ENCODE measurements around the gene ADGRG1.
A peak's percentile ranks its signal among the peaks of the same experiment; 100 is the strongest.

Gene ADGRG1

GRCh38 chr16:57648581-57649442 is 20.4 kb downstream of the ADGRG1 start:
- DNase-seq (ENCODE audit: low spot score): peak; percentile 86

- no peak for DNase-seq (ENCODE audit: low spot score)
Measured at GRCh38 chr16:57649443-57649751, 21.0 kb downstream of the ADGRG1 start.

GRCh38 chr16:57649846-57650245 is 21.4 kb downstream of the ADGRG1 start:
- DNase-seq (ENCODE audit: low spot score): no peak

DNA sequence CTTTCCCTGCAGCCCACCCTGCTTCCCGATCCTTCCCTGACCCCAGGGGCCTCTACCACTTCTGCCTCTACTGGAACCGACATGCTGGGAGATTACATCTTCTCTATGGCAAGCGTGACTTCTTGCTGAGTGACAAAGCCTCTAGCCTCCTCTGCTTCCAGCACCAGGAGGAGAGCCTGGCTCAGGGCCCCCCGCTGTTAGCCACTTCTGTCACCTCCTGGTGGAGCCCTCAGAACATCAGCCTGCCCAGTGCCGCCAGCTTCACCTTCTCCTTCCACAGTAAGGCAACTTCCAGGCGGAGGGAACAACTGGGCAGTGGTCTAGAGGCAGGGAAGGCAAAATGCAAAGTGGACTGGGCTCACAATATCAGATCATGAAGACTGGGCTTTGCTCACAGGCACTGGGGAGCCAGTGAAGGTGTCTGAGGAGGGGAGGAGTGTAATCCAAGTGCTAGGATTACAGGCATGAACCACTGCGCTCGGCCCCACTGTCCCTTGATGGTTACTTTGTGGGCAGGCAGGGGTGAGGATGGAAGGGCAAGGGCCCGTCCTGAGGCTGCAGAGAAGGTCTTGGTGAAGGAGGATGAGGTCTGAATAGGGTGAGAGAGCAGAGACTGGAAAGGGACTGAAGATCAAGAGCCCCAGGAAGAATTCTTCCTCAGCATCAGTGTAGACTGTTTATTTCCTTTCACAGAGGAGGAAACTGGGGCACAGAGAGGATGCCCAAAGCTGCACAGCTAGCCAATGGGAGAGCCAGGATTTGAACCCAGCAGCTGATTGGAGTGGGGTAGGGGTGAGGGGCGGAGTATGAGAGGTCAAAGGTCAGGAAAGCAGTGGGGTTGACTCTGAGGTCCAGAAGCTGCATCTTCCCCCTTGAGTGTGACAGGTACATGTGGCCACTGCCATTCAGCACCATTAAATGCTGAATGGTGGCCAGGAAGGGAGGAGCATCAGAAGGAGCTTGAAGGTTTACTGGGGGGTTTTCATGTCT is 23.2 kb downstream of the ADGRG1 start:
- no peak for DNase-seq (ENCODE audit: low spot score)

DNA sequence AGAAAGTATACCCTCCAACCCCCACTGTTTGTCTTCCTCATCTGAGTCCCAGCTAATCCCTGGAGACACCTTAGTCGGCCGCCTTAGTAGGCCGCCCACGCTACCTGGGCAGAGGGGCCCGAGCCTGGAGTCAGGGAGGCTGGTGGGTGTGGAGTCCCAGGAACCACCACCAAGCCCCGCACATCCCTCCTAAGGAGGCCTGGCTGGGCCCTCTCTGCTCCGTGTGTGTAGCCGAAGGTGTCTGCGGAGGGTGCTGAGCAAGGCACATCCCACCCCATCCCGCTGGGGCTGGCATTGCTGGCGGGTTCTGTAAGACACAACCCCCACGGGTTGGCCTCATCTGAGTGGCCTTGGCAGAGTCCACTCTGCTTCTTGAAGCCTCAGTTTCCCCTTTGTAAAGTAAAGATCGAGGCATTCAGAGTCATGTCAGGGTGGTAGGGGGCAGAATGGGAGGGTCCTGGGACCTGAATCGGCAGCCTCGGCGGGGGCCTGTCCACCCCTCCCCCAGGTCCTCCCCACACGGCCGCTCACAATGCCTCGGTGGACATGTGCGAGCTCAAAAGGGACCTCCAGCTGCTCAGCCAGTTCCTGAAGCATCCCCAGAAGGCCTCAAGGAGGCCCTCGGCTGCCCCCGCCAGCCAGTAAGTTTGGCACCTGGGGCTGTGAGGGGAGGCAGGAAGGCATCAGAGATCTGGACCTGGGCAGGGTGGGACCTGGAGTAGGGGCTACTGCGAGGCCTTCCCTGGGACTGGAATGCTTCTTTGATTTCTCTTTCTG is 24.5 kb downstream of the ADGRG1 start:
- DNase-seq (ENCODE audit: low spot score): no peak

DNA sequence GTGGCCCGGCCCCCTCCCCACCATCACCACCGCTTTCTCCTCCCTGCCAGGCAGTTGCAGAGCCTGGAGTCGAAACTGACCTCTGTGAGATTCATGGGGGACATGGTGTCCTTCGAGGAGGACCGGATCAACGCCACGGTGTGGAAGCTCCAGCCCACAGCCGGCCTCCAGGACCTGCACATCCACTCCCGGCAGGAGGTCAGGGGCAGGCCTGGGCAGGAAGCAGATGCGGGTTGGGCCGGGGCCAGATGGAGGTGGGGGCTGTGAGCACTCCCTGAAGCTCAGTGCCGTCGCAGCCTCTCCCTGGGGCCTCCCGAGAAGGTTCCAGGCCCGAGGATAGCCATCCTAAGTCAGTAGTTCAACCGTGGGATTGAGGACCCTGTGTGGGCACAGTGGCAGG is 25.5 kb downstream of the ADGRG1 start:
- DNase-seq (ENCODE audit: low spot score): no peak

DNA sequence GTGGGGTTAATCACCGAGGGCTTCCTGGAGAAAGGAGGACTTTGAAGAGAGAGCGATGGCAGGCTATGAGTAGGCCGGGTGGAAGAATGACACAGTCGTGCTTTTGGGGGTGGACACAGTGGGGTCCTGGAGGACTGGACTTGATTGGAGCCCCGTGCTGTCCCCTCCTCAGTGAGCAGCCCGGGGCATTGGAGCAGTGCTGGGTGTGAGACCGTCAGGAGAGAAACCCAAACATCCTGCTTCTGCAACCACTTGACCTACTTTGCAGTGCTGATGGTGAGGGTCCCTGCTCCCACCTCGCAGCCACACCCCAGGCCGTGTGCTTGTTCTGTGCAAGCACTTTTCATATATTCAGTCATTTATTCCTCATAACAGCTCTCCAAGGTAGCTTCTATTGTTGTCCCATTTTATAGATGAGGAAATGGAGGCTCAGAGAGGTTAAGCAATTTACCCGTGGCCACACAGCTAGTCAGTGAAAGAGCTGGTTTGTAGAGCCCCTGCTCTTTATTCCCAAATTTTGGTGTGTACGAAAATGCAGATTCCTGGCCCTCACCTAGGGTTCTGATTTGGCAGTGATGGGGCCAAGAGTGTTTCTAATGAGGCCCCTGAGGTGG is 28.0 kb downstream of the ADGRG1 start:
- no peak for DNase-seq (ENCODE audit: low spot score)

- no peak for DNase-seq (ENCODE audit: low spot score)
Measured at GRCh38 chr16:57657228-57657627, 28.8 kb downstream of the ADGRG1 start.

DNA sequence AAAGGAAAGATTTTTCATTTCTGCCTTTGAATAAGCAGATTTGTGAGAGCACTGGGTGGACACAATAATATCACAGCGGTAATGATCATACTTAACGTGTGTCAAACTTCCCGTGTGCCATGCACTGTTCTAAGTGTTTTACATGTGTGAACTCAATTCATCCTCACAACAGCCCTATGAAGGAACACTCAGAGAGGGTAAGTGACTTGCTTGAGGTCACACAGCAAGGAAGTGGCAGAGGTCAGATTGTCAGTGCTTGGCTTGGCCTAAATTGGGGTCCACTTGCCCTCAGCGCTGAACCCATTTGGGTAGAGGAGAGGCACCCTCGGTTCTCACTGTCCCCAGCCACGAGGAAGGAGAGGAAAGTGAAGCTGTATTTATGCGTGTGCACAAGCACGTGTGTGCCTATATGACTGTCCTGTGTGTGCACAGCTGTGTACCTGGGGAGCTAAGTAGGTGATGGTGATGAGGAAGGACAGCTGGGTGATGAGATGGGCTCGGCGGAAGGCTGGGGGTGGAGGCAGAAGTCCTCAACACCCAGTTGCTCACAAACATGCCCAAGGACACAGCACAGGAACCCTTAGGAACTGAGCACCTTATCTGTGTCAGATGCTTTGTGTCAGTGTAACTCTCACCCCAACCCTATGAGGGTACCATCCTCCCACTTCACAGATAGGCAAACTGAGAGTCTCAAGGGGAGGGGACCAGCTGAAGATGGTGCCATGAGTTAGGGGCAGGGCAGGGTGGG is 29.9 kb downstream of the ADGRG1 start:
- DNase-seq (ENCODE audit: low spot score): no peak

DNA sequence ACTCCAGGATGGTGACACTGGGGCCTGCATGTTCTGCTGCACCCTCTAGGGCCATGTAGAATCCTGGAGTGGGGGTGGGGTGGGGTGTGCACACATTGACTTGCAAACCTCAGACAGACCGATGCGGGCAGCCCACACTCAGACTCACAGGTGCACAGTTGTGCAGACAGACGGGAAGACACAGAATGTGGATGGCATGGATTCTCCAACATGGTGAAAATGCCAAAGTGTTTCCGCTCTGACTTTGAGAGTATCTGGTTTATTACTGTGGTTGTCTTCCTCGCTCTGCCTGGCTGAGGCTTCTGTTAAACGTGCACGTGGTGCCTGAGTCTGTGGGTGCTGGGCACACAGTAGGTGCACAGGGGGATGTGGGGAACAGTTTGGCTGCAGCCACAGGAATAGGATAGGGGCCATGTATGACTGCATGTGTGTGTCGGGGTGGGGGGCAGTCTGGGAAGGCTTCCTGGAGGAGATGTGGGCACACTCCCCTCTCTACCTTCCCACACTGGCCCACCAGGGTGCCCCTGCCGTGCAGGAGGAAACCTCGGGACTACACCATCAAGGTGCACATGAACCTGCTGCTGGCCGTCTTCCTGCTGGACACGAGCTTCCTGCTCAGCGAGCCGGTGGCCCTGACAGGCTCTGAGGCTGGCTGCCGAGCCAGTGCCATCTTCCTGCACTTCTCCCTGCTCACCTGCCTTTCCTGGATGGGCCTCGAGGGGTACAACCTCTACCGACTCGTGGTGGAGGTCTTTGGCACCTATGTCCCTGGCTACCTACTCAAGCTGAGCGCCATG is 30.6 kb downstream of the ADGRG1 start:
- DNase-seq (ENCODE audit: low spot score): no peak

- DNase-seq (ENCODE audit: low spot score): no peak
Measured at GRCh38 chr16:57660715-57661463, 32.5 kb downstream of the ADGRG1 start.

DNA sequence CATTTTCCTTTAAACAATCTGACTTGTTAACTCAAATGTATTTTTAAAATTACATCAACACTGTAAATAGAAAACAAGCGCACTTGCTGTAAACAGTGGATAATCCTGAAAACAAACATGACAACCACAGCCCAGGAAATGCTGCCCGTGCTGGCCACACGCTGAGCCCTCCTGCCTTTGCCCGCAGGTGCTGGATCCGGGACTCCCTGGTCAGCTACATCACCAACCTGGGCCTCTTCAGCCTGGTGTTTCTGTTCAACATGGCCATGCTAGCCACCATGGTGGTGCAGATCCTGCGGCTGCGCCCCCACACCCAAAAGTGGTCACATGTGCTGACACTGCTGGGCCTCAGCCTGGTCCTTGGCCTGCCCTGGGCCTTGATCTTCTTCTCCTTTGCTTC is 33.1 kb downstream of the ADGRG1 start:
- DNase-seq (ENCODE audit: low spot score): no peak

DNA sequence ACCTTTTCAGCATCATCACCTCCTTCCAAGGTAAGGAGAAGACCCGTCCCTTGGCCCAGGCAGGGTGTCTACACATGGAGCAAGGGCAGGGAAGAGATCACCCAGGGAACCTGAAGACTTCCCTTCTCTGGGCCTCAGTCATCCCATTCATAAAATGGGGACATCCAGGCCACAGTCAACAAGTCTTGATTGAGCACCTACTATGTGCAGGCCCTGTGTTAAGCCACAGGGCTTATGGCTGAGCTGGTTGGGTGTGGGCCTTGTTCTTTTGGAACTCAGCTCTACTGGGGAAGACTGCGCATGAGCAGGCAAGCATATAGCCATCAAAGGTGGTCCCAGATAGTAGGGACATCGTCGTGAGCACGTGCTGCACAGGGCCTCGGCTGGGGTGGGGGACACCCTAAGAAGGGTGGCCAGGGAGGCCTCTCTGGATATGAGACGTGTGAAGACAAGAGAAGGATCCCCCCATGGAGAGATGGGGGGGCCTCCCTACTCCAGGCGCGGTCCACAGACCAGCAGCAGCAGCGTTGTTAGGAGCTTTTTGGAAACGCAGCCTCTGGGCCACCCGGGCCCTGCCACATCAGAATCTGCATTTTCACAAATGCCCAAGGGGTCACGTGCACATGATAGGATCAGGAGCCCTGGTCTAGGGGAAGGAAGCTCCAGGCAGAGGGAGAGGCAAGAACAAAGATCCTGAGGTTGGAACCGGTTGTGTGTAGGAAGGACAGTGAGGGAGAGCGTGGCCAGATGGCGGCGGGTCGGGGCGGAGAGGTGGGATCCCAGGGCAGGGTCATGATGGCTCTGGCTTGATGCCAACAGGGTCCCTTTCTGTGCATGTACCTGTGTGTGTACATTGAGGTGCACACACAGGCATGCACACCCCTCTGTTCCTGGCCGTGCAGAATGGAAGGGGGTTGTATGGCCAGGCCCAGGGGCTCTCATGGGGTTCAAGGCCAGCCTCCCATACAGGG is 33.8 kb downstream of the ADGRG1 start:
- no peak for DNase-seq (ENCODE audit: low spot score)

GRCh38 chr16:57663436-57663835 is 35.0 kb downstream of the ADGRG1 start:
- DNase-seq (ENCODE audit: low spot score): no peak

- DNase-seq (ENCODE audit: low spot score): no peak
Measured at GRCh38 chr16:57663917-57664661, 35.7 kb downstream of the ADGRG1 start.

- no peak for DNase-seq (ENCODE audit: low spot score)
Measured at GRCh38 chr16:57664662-57665025, 36.2 kb downstream of the ADGRG1 start.

DNA sequence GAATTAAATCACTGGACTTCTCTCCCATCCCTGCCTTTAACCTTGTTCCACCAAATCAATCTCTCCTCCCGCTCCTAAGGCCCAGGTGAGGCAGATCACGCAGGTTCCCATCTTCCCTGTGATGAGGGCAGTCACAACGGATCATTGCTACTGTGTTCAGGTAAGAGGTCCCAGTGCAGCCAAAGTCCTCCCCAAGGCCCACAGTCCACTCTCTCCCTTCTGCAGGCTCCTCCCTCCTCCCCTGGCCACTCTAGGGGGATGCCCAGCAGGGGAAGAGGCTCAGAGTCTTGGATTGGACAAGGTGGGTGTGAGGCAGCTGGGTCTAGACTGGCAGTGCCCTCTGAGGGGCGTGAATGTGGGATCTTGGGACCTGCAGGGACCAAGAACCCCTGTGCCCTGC is 37.1 kb downstream of the ADGRG1 start:
- no peak for DNase-seq (ENCODE audit: low spot score)
